Gastrocnemius medialis (tissue), 4 donors: ENCODE data around the gene AIFM2. TPM values are rescaled to one million over a fixed set of nuclear protein-coding genes. Genes with fewer than 3 reads are reported as not detected.
"Not testable (repeated sequence)": the region's sequence is repeated elsewhere in the genome, so short reads cannot be mapped to it uniquely, and the experiment has no call there.

Source experiments
- ATAC-seq, 2 donors: fragments of 150-250 bp; one replicate each; pipeline ENCODE4 v1.9.1; 2016
- DNase-seq, 2 donors: peaks; one replicate each; pipeline ENCODE4 v3.0.0-alpha.2; 2019
- H3K27ac ChIP-seq, 4 donors: fragments of 200-600 bp; sonication (generic); 1 replicate in 1 of 4; 2 replicates in 3 of 4; pipeline ENCODE4 v1.5.1; 2016 to 2018; ENCODE audit warnings: mild to moderate bottlenecking in 2 of 4, moderate library complexity in 1 of 4
- H3K27me3 ChIP-seq, 3 donors: fragments of 200-600 bp; sonication (generic) in 2 of 3; 1 replicate in 1 of 3; 2 replicates in 2 of 3; pipeline versions ENCODE4 v1.5.1 to v1.6.0; 2016 to 2019; ENCODE audit warnings: mild to moderate bottlenecking in 1 of 3, moderate library complexity in 1 of 3
- H3K36me3 ChIP-seq, 2 donors: fragments of 200-600 bp; sonication (generic) in 1 of 2; one replicate each; pipeline ENCODE4 v1.5.1; 2017 to 2018
- H3K4me1 ChIP-seq, 2 donors: fragments of 200-600 bp; sonication (generic) in 1 of 2; one replicate each; pipeline ENCODE4 v1.5.1; 2016 to 2017; ENCODE audit warnings: mild to moderate bottlenecking in 2 of 2
- H3K4me3 ChIP-seq, 4 donors: fragments of 200-600 bp; sonication (generic) in 3 of 4; 1 replicate in 1 of 4; 2 replicates in 3 of 4; pipeline ENCODE4 v1.5.1; 2016 to 2019; ENCODE audit warnings: mild to moderate bottlenecking in 2 of 4
- H3K9me3 ChIP-seq, 3 donors: fragments of 200-600 bp; sonication (generic) in 2 of 3; 1 replicate in 1 of 3; 2 replicates in 2 of 3; pipeline ENCODE4 v1.5.1; 2016 to 2019
- POLR2A ChIP-seq, 2 donors: fragments of 450-650 bp; IDR thresholded peaks; one replicate each; pipeline ENCODE4 v1.6.1; 2017; ENCODE audit warnings: antibody characterized with exemption in 2 of 2, mild to moderate bottlenecking in 2 of 2, moderate library complexity in 2 of 2
- in situ Hi-C, 4 donors: fragments of 200-750 bp; cut with MboI; loops; one replicate each; pipeline versions ENCODE4 v1.15.0 to v1.8.0; 2017; ENCODE audit warnings: low sequenced_read_pairs in 4 of 4
- intact Hi-C: fragments of 100-400 bp; cut with DNase I; formaldehyde crosslinking; loops from one replicate; pipeline ENCODE4 v1.15.1; 2023; ENCODE audit warnings: low total_unique reads
- total RNA-seq, 4 donors: library from RNA; depleted of rRNA; stranded (reverse); fragments of >200 nt; gene quantifications; one replicate each; pipeline versions ENCODE4 v1.1.0 to v1.2.3, GENCODE V29; 2016
- TF ChIP-seq, protein P1 (sequence below), 5 experiments: fragments of 450-650 bp in 3 of 5; fragments of 200-600 bp in 2 of 5; sonication (generic) in 2 of 5; IDR thresholded peaks in 4 of 5; conservative IDR thresholded peaks in 1 of 5; 1 replicate in 4 of 5; 2 replicates in 1 of 5; pipeline ENCODE4 v1.5.1; 2016 to 2019; ENCODE audit warnings: antibody characterized with exemption in 5 of 5, mild to moderate bottlenecking in 3 of 5, moderate library complexity in 3 of 5

AIFM2 gene
- total RNA-seq, 4 donors from 2014 or later, result 6.8 to 11.0 (median 9.8) TPM

DNA sequence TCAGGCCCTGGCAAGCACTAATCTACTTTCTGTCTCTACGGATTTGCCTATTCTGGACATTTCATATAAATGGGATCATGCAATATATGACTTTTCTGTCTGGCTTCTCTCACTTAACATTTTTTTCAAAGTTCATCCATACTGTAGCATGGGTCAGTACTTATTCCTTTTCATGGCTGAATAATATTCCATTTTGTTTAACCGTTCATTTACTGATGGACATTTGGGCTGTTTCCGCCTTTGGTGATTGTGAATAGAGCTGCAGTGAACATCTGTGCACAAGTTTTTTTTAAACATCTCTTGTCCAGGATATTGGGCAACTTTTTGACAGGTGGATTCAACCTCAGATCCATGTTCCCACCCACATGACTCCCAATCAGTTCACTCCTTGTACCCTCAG, 31.0 kb downstream of the AIFM2 start:
- intact Hi-C loops (no loop called here), in situ Hi-C loops (no loop called here)
- Histone ChIP-seq H3K4me1 (no peaks in the 10 kb centered on the region), H3K36me3 (peaks cover 0 to 17% of the 10 kb centered on the region in 2 donors), H3K27ac (no peak overlapping the region), H3K27me3 (no peaks in the 10 kb centered on the region), H3K9me3 (no peaks in the 10 kb centered on the region), H3K4me3 (no peak overlapping the region)
- no peak for DNase-seq
- TF ChIP-seq, protein P1, sequence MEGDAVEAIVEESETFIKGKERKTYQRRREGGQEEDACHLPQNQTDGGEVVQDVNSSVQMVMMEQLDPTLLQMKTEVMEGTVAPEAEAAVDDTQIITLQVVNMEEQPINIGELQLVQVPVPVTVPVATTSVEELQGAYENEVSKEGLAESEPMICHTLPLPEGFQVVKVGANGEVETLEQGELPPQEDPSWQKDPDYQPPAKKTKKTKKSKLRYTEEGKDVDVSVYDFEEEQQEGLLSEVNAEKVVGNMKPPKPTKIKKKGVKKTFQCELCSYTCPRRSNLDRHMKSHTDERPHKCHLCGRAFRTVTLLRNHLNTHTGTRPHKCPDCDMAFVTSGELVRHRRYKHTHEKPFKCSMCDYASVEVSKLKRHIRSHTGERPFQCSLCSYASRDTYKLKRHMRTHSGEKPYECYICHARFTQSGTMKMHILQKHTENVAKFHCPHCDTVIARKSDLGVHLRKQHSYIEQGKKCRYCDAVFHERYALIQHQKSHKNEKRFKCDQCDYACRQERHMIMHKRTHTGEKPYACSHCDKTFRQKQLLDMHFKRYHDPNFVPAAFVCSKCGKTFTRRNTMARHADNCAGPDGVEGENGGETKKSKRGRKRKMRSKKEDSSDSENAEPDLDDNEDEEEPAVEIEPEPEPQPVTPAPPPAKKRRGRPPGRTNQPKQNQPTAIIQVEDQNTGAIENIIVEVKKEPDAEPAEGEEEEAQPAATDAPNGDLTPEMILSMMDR (IDR thresholded peaks at IDR 0.05 in 4 of 5, conservative IDR thresholded peaks at IDR 0.05 in 1 of 5), result no peak
- no peak for TF ChIP-seq POLR2A (IDR thresholded peaks at IDR 0.05)
- ATAC-seq, result no peak

DNA sequence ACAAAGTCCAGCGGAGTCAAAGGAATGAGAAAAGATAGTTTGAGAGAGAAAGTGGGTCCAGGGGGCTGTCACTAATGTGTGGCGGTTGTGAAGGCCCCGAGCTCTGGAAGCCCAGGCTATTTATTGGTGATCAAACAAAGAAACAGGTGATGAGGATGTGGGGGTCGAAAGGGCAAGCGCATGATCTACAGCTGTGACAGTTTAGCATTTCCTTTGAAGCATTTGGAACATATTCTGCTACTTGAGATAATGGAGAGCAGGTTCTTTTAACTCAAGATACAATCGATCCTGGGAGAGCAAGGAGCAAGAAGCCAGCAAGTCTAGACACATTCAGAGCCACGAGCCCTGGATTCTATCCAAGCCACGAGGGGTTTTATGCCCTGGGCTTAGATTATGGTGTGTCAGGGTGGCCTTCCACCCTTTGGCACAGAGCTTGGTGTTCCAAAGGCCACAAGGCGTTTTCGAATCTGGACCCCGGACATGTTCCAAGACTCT, 31.5 kb downstream of the AIFM2 start:
- H3K27me3 ChIP-seq, H3K4me1 ChIP-seq, ATAC-seq, H3K27ac ChIP-seq, H3K9me3 ChIP-seq, H3K4me3 ChIP-seq, intact Hi-C loops, DNase-seq, in situ Hi-C loops: not testable (repeated sequence)
- peaks cover 0 to 17% of the 10 kb centered on the region in 2 donors for H3K36me3 ChIP-seq

DNA sequence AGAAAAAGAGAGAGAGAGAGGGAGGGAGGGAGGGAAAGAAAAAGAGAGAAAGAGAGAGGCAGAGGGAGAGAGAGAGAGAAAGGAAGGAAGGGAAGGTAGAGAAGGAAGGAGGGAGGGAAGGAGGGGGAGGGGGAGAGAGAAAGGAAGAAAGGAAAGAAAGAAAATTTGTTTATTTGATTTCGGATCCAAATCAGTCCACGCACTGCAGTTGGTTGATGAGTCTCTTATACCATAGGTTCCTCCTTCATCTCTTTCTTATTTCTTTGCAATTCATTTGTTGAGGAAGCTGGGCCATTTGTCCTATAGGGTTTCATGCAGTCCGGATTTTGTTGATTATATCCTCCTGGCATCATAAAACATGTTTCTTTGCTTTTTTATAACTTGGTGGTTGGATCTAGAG, 34.4 kb downstream of the AIFM2 start:
- Histone ChIP-seq H3K4me3 (no peak overlapping the region), H3K9me3 (no peaks in the 10 kb centered on the region), H3K27me3 (no peaks in the 10 kb centered on the region), H3K27ac (no peak overlapping the region), H3K4me1 (no peaks in the 10 kb centered on the region), H3K36me3 (peaks cover 0 to 20% of the 10 kb centered on the region in 2 donors)
- intact Hi-C loops (no loop called here), in situ Hi-C loops (no loop called here)
- DNase-seq (no peak), ATAC-seq (no peak)
- no peak for TF ChIP-seq POLR2A (IDR thresholded peaks at IDR 0.05)
- TF ChIP-seq, protein P1 (IDR thresholded peaks at IDR 0.05 in 4 of 5, conservative IDR thresholded peaks at IDR 0.05 in 1 of 5), result no peak

DNA sequence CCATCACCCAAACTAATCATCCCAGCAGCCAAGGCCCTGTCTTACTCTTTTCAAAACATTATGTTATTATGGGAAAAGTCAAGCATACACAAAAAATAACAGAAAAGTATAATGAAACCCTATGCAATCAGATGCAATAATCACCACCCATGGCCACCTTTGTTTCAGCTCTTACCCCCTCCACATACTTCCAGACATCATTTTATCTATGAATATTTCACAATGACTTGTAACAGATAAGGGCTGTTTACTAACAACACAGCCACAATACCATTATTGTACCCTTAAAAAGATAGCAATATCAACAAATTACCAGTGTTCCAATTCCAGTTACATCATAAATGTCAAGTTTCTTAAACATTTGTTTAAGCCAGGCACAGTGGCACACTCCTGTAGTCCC, 35.2 kb downstream of the AIFM2 start:
- no peaks in the 10 kb centered on the region for H3K9me3 ChIP-seq
- no peak overlapping the region for H3K27ac ChIP-seq
- intact Hi-C loops, result no loop called here

DNA sequence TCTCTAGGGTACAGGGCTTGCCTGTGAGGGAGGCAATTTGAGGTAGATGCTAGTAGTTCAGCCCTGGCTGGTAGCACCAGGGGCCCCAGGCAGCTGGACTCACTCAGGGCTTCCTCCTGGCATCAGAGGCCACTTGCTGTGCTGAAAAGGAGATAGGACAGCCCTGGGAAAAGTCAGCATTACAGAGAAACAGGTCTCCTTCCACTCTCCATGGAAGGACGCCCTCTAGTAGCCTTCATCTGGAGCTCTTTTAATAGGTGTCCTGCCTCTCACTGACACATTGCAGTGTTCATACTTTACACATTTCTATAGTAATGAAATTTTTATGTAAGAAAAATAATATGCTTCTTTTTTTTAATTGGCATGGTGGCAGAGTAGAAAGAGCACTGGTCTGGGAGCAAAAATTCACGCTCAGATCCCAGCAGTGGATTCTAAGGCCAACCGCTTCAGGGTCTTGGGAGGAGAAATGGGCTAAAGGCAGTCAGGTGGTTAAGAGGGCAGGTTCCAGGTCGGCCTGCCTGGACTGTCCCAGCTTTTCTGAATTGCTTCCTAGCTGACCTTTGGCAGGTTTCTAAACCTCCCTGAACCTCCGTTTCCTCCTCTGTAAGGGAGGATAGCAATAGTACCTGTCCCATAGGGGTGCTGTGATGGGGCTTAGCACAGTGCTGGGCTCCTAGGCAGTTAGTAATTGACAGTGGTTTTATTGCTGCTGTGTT, 35.8 kb downstream of the AIFM2 start:
- TF ChIP-seq POLR2A (IDR thresholded peaks at IDR 0.05), result no peak
- TF ChIP-seq, protein P1 (IDR thresholded peaks at IDR 0.05 in 4 of 5, conservative IDR thresholded peaks at IDR 0.05 in 1 of 5), result no peak
- intact Hi-C loops, result no loop called here
- no peak overlapping the region for H3K27ac ChIP-seq
- no peaks in the 10 kb centered on the region for H3K27me3 ChIP-seq
- H3K36me3 ChIP-seq, result peaks cover 0 to 20% of the 10 kb centered on the region in 2 donors
- no peak overlapping the region for H3K4me3 ChIP-seq
- ATAC-seq (no peak), DNase-seq (no peak)
- in situ Hi-C loops, result no loop called here
- H3K9me3 ChIP-seq, result no peaks in the 10 kb centered on the region
- H3K4me1 ChIP-seq, result no peaks in the 10 kb centered on the region

More for the DNA sequence above, 35.2 kb downstream of the AIFM2 start:
- TF ChIP-seq POLR2A (IDR thresholded peaks at IDR 0.05), result no peak
- TF ChIP-seq, protein P1 (IDR thresholded peaks at IDR 0.05 in 4 of 5, conservative IDR thresholded peaks at IDR 0.05 in 1 of 5), result no peak
- H3K4me3 ChIP-seq, result no peak overlapping the region
- in situ Hi-C loops, result no loop called here
- no peak for ATAC-seq
- peaks cover 0 to 20% of the 10 kb centered on the region in 2 donors for H3K36me3 ChIP-seq
- DNase-seq, result no peak
- no peaks in the 10 kb centered on the region for H3K4me1 ChIP-seq
- no peaks in the 10 kb centered on the region for H3K27me3 ChIP-seq
